HCT116 (cell line): Measurements from ENCODE around the gene AKAP1. TPM values are rescaled to one million over a fixed set of nuclear protein-coding genes. Genes with fewer than 3 reads are reported as not detected.

Experiments used
- total RNA-seq: library from RNA; stranded (reverse); gene quantifications from one replicate; pipeline ENCODE4 v1.2.1, GENCODE V29; 2021; ENCODE audit not compliant: unreplicated experiment

The AKAP1 gene
- total RNA-seq, 1 experiment from 2014 or later: 51.6 TPM

Other genes with a start within 250 kb of the AKAP1 start
- 135 TPM for gene TRIM25, start 171.2 kb upstream of the AKAP1 start, total RNA-seq
- gene COIL, start 124.2 kb upstream of the AKAP1 start, total RNA-seq: 31.2 TPM
- 28.3 TPM for gene SCPEP1, start 107.1 kb upstream of the AKAP1 start, total RNA-seq
- gene MSI2, start 171.3 kb downstream of the AKAP1 start, total RNA-seq: 137 TPM